KMS-11 (cell line): Measurements from ENCODE around the gene ARHGEF33.

Source experiments
- H2AFZ ChIP-seq: fragments of 200-600 bp; sonication (generic); 2 replicates; pipeline ENCODE4 v1.6.1; 2016; ENCODE audit warnings: antibody characterized with exemption, mixed run types, low read depth
- H3K27ac ChIP-seq: fragments of 200-600 bp; sonication (generic); 2 replicates; pipeline ENCODE4 v1.6.1; 2016; ENCODE audit warnings: mild to moderate bottlenecking, mixed run types
- H3K27me3 ChIP-seq: fragments of 200-600 bp; sonication (generic); 2 replicates; pipeline ENCODE4 v1.6.1; 2017; ENCODE audit warnings: mild to moderate bottlenecking, low read depth, mixed run types, moderate library complexity; ENCODE audit not compliant: insufficient read depth
- H3K36me3 ChIP-seq: fragments of 200-600 bp; sonication (generic); 2 replicates; pipeline ENCODE4 v1.6.1; 2017; ENCODE audit warnings: mild to moderate bottlenecking, mixed run types; ENCODE audit not compliant: insufficient read depth
- H3K4me1 ChIP-seq: fragments of 200-600 bp; sonication (generic); 2 replicates; pipeline ENCODE4 v1.6.1; 2016; ENCODE audit warnings: mild to moderate bottlenecking, low read depth, mixed run types; ENCODE audit not compliant: poor library complexity, severe bottlenecking
- H3K4me2 ChIP-seq: fragments of 200-600 bp; sonication (generic); 2 replicates; pipeline ENCODE4 v1.7.0; 2016; ENCODE audit warnings: mild to moderate bottlenecking, mixed run types
- H3K4me3 ChIP-seq: fragments of 200-600 bp; sonication (generic); IDR thresholded peaks from 2 replicates; pipeline ENCODE4 v1.6.1; 2017; ENCODE audit warnings: low read depth, low read length, mixed read lengths; ENCODE audit not compliant: insufficient read depth
- H3K79me2 ChIP-seq: fragments of 200-600 bp; sonication (generic); 2 replicates; pipeline ENCODE4 v1.6.1; 2016; ENCODE audit warnings: low read depth, mixed run types; ENCODE audit not compliant: insufficient read depth
- H3K9ac ChIP-seq: fragments of 200-600 bp; sonication (generic); 2 replicates; pipeline ENCODE4 v1.6.1; 2016; ENCODE audit warnings: mild to moderate bottlenecking, mixed run types
- H4K20me1 ChIP-seq: fragments of 200-600 bp; sonication (generic); 2 replicates; pipeline ENCODE4 v1.6.1; 2016; ENCODE audit warnings: mild to moderate bottlenecking, mixed run types; ENCODE audit not compliant: insufficient read depth
- TF ChIP-seq, protein P1 (sequence below): fragments of 200-600 bp; sonication (generic); conservative IDR thresholded peaks from 2 replicates; pipeline ENCODE4 v1.6.1; 2017; ENCODE audit warnings: low read depth, mild to moderate bottlenecking, antibody characterized with exemption, low read length, moderate library complexity, mixed read lengths

ARHGEF33 gene

DNA sequence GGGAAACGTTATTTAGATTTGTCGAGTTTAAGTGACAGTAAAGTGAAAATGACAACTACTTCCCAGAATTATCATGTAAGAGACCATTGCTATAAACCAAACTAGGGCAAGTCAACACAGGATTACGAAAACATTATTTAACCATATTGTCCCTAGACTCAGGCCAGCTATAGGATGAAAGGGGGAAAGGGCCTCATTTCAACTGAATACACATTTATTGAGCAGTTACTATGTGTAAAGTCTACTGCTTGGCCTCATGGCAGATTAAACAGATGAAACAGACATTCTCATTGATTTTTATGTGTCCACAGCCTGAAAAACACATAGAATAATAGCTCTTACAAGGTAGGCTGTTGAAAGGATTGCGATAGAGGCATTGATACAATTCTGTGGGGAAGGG lies 32.7 kb downstream of the ARHGEF33 start:
- TF ChIP-seq, protein P1, sequence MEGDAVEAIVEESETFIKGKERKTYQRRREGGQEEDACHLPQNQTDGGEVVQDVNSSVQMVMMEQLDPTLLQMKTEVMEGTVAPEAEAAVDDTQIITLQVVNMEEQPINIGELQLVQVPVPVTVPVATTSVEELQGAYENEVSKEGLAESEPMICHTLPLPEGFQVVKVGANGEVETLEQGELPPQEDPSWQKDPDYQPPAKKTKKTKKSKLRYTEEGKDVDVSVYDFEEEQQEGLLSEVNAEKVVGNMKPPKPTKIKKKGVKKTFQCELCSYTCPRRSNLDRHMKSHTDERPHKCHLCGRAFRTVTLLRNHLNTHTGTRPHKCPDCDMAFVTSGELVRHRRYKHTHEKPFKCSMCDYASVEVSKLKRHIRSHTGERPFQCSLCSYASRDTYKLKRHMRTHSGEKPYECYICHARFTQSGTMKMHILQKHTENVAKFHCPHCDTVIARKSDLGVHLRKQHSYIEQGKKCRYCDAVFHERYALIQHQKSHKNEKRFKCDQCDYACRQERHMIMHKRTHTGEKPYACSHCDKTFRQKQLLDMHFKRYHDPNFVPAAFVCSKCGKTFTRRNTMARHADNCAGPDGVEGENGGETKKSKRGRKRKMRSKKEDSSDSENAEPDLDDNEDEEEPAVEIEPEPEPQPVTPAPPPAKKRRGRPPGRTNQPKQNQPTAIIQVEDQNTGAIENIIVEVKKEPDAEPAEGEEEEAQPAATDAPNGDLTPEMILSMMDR = no peak
- H2AFZ ChIP-seq = no peak overlapping the region
- H3K79me2 ChIP-seq = no peaks in the 10 kb centered on the region
- H3K9ac ChIP-seq = no peak overlapping the region
- no peaks in the 10 kb centered on the region for H4K20me1 ChIP-seq
- no peak overlapping the region for H3K4me2 ChIP-seq
- no peak overlapping the region for H3K27ac ChIP-seq
- no peak overlapping the region for H3K4me3 ChIP-seq
- H3K4me1 ChIP-seq = no peaks in the 10 kb centered on the region
- H3K36me3 ChIP-seq = no peaks in the 10 kb centered on the region
- H3K27me3 ChIP-seq = no peaks in the 10 kb centered on the region

DNA sequence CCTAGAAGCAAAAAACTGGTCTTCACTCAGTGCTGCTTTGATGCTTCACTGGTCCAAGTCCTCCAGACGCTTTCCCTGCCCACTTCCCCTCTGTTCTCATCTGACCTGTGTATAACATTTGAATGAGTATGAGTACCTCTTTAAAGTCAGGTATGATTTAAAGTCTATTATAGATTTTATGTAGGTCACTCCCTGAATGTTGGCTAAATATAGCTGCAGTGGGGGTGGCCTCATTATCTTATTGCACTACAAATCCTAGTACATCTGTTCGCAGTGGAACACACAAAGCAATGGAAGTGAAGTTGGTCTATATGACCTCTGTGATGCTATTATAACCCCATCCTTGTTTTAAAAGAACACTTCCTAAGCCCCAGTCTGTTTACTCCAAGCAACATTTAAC lies 33.2 kb downstream of the ARHGEF33 start:
- Histone ChIP-seq H3K27ac (no peak overlapping the region), H3K27me3 (no peaks in the 10 kb centered on the region), H3K36me3 (no peaks in the 10 kb centered on the region), H3K4me1 (no peaks in the 10 kb centered on the region), H4K20me1 (no peaks in the 10 kb centered on the region), H3K4me2 (no peak overlapping the region), H2AFZ (no peak overlapping the region), H3K79me2 (no peaks in the 10 kb centered on the region), H3K9ac (no peak overlapping the region), H3K4me3 (no peak overlapping the region)
- TF ChIP-seq, protein P1 = no peak

DNA sequence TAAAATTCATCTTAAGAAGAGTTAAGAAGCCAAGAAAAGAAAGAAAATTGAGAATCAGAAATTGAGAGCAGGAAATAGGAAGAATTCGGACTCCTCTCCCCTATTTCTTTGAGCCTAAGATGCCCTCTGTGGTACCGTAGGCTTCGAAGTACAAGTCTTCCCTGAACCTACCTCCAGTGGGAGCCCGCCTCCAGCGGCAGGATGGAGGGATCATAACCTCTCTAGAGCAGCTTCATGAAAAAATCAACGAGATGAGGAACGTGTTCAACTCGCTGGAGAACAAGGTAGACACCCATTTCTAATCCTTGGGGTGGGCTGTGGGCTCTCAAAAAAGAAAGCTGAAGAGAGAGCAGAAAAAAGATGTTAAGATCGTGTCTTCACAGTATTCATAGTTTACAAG lies 36.3 kb downstream of the ARHGEF33 start:
- TF ChIP-seq, protein P1 = no peak
- Histone ChIP-seq H3K4me2 (no peak overlapping the region), H3K79me2 (no peaks in the 10 kb centered on the region), H2AFZ (no peak overlapping the region), H3K4me1 (no peaks in the 10 kb centered on the region), H3K9ac (no peak overlapping the region), H3K27ac (no peak overlapping the region), H3K27me3 (no peaks in the 10 kb centered on the region), H4K20me1 (no peaks in the 10 kb centered on the region), H3K4me3 (no peak overlapping the region), H3K36me3 (no peaks in the 10 kb centered on the region)

DNA sequence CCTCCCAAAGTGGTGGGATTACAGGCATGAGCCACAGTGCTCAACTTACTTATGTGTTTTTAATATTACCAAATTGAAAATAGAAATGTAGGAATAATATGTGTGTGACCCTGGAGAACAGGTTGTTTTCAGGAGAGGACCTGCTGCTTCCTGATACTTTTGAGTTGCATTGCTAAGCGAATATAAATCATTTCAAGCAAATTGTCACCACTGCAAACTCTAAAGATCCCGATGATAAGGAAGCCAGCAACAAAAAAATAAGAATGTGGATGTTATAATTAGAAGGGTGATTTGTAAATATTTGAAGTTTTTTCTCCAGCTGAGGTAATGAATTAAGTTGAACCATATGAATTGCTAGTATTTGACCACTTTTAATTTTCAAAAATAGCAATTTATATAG lies 40.9 kb downstream of the ARHGEF33 start:
- Histone ChIP-seq H3K79me2 (no peaks in the 10 kb centered on the region), H3K27me3 (no peaks in the 10 kb centered on the region), H4K20me1 (no peaks in the 10 kb centered on the region), H3K4me1 (no peaks in the 10 kb centered on the region), H3K9ac (no peak overlapping the region), H3K36me3 (no peaks in the 10 kb centered on the region), H3K4me3 (no peak overlapping the region), H3K27ac (no peak overlapping the region), H2AFZ (no peak overlapping the region), H3K4me2 (no peak overlapping the region)
- TF ChIP-seq, protein P1 = no peak
